Frontal cortex (tissue), 4 donors: ENCODE data around the gene GALNT13. TPM values are rescaled to one million over a fixed set of nuclear protein-coding genes. Genes with fewer than 3 reads are reported as not detected.

Experiments used
- DNase-seq, 2 donors: peaks; one replicate each; pipeline ENCODE4 v3.0.0; 2012; ENCODE audit warnings: low spot score in 2 of 2
- FAIRE-seq: peaks from 2 replicates; lab custom pipeline; 2012; peaks lifted over from hg19 to GRCh38; lab: Jason Lieb, UNC
- total RNA-seq: library from RNA; depleted of rRNA; stranded (reverse); fragments of >200 nt; gene quantifications from one replicate; pipeline ENCODE4 v1.2.3, GENCODE V29; 2014
- donor health status: control.
- donor health status: control.
- donor health status: control.

GALNT13 gene
- total RNA-seq, 1 donor from 2014 or later: 18.8 TPM

- FAIRE-seq (no peak), DNase-seq (no peak)
Measured at GRCh38 chr2:154381931-154382794, 510.4 kb downstream of the GALNT13 start.

- DNase-seq: no peak
- FAIRE-seq: no peak
Measured at GRCh38 chr2:154386186-154386585, 514.5 kb downstream of the GALNT13 start.

- DNase-seq: no peak
Measured at GRCh38 chr2:154391051-154391450, 519.3 kb downstream of the GALNT13 start.

GRCh38 chr2:154392256-154392655 lies 520.5 kb downstream of the GALNT13 start:
- FAIRE-seq (no peak), DNase-seq (no peak)

More at GRCh38 chr2:154391051-154391450, 519.3 kb downstream of the GALNT13 start:
- no peak for FAIRE-seq

GRCh38 chr2:154394600-154394999 lies 522.9 kb downstream of the GALNT13 start:
- FAIRE-seq: no peak
- DNase-seq: no peak

- FAIRE-seq (no peak), DNase-seq (no peak)
Measured at GRCh38 chr2:154400563-154401290, 529.0 kb downstream of the GALNT13 start.

- peak; percentile 3 for FAIRE-seq
- peak in 1 of 2 donors; percentile 8 for DNase-seq
Measured at GRCh38 chr2:154402213-154402612, 530.5 kb downstream of the GALNT13 start.

GRCh38 chr2:154403242-154403790 lies 531.6 kb downstream of the GALNT13 start:
- DNase-seq (no peak), FAIRE-seq (no peak)

GRCh38 chr2:154408786-154409185 lies 537.1 kb downstream of the GALNT13 start:
- no peak for DNase-seq
- FAIRE-seq: no peak

GRCh38 chr2:154422251-154422650 lies 550.5 kb downstream of the GALNT13 start:
- DNase-seq (no peak), FAIRE-seq (no peak)

GRCh38 chr2:154425994-154426393 lies 554.3 kb downstream of the GALNT13 start:
- no peak for FAIRE-seq
- DNase-seq: no peak

- DNase-seq: no peak
Measured at GRCh38 chr2:154427453-154427852, 555.7 kb downstream of the GALNT13 start.

GRCh38 chr2:154428022-154428421 lies 556.3 kb downstream of the GALNT13 start:
- FAIRE-seq (no peak), DNase-seq (no peak)

More at GRCh38 chr2:154427453-154427852, 555.7 kb downstream of the GALNT13 start:
- no peak for FAIRE-seq

- DNase-seq (no peak), FAIRE-seq (no peak)
Measured at GRCh38 chr2:154433010-154433409, 561.3 kb downstream of the GALNT13 start.

- no peak for DNase-seq
- no peak for FAIRE-seq
Measured at GRCh38 chr2:154437104-154437503, 565.4 kb downstream of the GALNT13 start.

- DNase-seq: no peak
- FAIRE-seq: peak; percentile 40
Measured at GRCh38 chr2:154439156-154439555, 567.4 kb downstream of the GALNT13 start.

GRCh38 chr2:154443919-154444318 lies 572.2 kb downstream of the GALNT13 start:
- FAIRE-seq: no peak
- DNase-seq: no peak

- FAIRE-seq: no peak
- no peak for DNase-seq
Measured at GRCh38 chr2:154446324-154446723, 574.6 kb downstream of the GALNT13 start.

GRCh38 chr2:154447727-154448418 lies 576.2 kb downstream of the GALNT13 start:
- no peak for FAIRE-seq
- DNase-seq: no peak
